ENCODE data around the gene PRB4. TPM values are rescaled to one million over a fixed set of nuclear protein-coding genes. Genes with fewer than 3 reads are reported as not detected.
"Not testable (repeated sequence)": the region's sequence is repeated elsewhere in the genome, so short reads cannot be mapped to it uniquely, and the experiment has no call there.

Gene PRB4
- polyA plus RNA-seq (ENCODE audit: insufficient read length in 10 of 10): not detected
- long read RNA-seq, donor 1: 0 reads
- long read RNA-seq, donor 2: 0 reads
- long read RNA-seq, donor 3: 0 reads
- long read RNA-seq, donor 4: 0 reads
- long read RNA-seq, donor 5: 0 reads
- long read RNA-seq, donor 6: 0 reads
- long read RNA-seq, donor 7: 0 reads
- long read RNA-seq, donor 8: 0 reads
- long read RNA-seq, donor 9: 0 reads

DNA sequence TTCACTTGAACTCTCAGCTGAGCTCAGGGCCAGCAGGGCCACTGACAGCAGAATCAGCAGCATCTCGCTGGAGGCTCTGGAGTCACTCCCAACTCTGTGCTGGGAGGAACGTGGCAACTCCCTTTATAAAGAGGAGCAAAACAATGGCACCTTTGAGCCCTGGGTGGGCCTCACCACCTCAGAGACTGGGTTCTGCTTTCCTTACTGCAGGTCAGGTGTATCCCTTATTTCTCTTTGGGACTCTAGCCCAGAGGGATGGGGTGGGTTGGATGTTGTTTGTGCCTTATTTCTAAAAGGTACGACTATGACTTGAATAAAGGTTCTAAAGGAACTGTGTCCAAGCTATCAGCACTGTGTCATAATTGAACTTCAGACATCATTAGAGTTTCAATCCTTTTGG, at the start of gene PRB4:
TSS of gene PRB4 (minus strand) at position 101 of the 400 bp plus-strand sequence. CDS start at position 63, 38 bp downstream.
- DNase-seq: no peak

- not testable (repeated sequence) for DNase-seq
These were observed 41.5 kb upstream of the PRB4 start for GRCh38 chr12:11351736-11352135.

- DNase-seq: no peak
These were observed 38.2 kb upstream of the PRB4 start for GRCh38 chr12:11348439-11348838.

- DNase-seq: no peak
These were observed 37.6 kb upstream of the PRB4 start for GRCh38 chr12:11347810-11348209.

DNA sequence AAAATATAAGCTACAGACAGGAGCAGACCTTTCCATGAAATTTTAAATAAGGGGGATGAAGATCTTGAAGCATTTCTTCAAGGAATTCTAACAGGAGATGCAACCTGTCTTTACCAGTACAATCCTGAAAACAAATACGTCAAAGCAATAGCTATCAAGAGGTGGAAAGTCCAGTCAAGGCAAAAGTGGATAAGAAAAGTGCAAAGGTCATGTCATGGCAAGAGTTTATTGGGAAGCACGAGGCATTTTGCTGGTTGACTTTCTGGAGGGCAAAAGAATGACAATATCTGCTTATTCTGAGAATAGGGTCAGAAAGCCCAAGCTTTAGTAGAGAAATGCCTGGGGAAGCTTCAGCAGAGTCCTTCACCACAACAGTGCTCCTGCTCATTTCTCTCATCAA, 34.3 kb upstream of the PRB4 start:
- DNase-seq: no peak

GRCh38 chr12:11324426-11324825, 14.2 kb upstream of the PRB4 start:
- DNase-seq: no peak

DNA sequence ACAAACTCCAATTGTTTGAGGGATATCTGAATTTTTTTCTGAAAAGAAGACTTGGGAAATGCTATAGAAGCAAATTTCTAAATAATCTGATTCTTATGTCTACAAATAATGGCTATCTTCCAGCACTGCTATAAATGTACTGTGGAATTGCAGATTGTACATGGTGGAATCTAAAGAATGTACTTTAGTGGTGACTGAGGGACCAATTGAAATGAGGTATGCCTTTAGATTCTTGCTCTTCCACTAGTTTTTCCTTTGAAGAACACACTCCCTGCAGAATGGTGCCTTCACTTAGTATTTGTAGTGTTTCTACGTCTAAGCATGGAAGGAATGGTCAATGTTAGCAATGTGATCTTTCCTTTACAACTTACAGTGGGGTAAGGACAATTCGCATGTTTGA, 11.7 kb upstream of the PRB4 start:
- no peak for DNase-seq

DNA sequence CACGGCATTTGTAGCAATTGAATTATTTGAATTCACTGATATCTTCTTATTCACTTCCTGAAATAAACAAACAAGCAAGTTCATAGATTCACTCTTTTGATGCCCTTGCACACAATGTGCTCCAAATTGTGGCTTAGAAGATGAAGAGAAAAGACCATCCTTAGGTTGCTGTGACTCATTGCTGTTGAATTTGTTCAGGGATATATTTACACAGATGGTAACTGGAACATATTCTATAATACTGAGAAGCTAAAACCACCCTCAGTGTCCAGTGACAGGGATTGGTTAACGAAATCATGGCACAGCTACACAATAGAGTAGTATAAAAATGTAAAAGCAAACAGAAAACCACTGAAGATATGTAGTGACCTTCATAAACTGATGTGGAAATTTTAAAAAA, 3.1 kb downstream of the PRB4 start:
- DNase-seq: no peak

GRCh38 chr12:11273449-11273848, 36.8 kb downstream of the PRB4 start:
- no peak for DNase-seq

- DNase-seq: no peak
These were observed 40.6 kb downstream of the PRB4 start, which contains the start of gene PRB3 for GRCh38 chr12:11269607-11270006. PRB3 (minus strand) TSS chr12:11269707; CDS start chr12:11269669, 38 bp downstream.

- no peak for DNase-seq
These were observed 45.7 kb downstream of the PRB4 start for GRCh38 chr12:11264501-11264900.

Other genes with a start within 250 kb of the PRB4 start
- gene TAS2R46, start 248.1 kb downstream of the PRB4 start, polyA plus RNA-seq (ENCODE audit: insufficient read length in 10 of 10): under 1 TPM in 2 of 10 donors, not detected in 8; 0.19 to 0.26 TPM
- under 1 TPM in 5 of 10 donors, not detected in 5; 0.22 to 0.44 (median 0.30) TPM for gene TAS2R43, start 218.1 kb downstream of the PRB4 start, polyA plus RNA-seq (ENCODE audit: insufficient read length in 10 of 10)
- gene TAS2R30, start 175.8 kb downstream of the PRB4 start, polyA plus RNA-seq (ENCODE audit: insufficient read length in 10 of 10): under 1 TPM in 8 of 10 donors, not detected in 2; 0.10 to 0.46 (median 0.14) TPM
- gene SMIM10L1, start 139.2 kb downstream of the PRB4 start, polyA plus RNA-seq (ENCODE audit: insufficient read length in 10 of 10): 10 to 100 TPM; 12.5 to 15.1 (median 13.4) TPM
- gene TAS2R42, start 123.5 kb downstream of the PRB4 start, polyA plus RNA-seq (ENCODE audit: insufficient read length in 10 of 10): not detected
- gene PRB3, start 40.7 kb downstream of the PRB4 start, polyA plus RNA-seq (ENCODE audit: insufficient read length in 10 of 10): not detected
- gene PRB2, start 85.1 kb upstream of the PRB4 start, polyA plus RNA-seq (ENCODE audit: insufficient read length in 10 of 10): under 1 TPM in 1 of 10 donors, not detected in 9; 0.31 TPM